Keratinocyte (primary cell): ENCODE results near the gene HMGN5.

Source experiments
- CTCF ChIP-seq, 3 experiments: IDR thresholded peaks in 1 of 3; conservative IDR thresholded peaks in 1 of 3; optimal IDR thresholded peaks in 1 of 3; 2 replicates in 2 of 3; 3 replicates in 1 of 3; pipeline versions ENCODE3 to v1.5.1; 2011; ENCODE audit warnings: low read length in 3 of 3, mild to moderate bottlenecking in 3 of 3, moderate library complexity in 2 of 3, control low read depth in 1 of 3, inconsistent platforms in 1 of 3; ENCODE audit not compliant: insufficient read depth in 2 of 3; ENCODE audit errors: extremely low read depth in 1 of 3
- EZH2 ChIP-seq: IDR thresholded peaks from one replicate; pipeline ENCODE4 v1.6.1; 2012; ENCODE audit warnings: inconsistent platforms, mild to moderate bottlenecking, low read length, moderate library complexity

DNA sequence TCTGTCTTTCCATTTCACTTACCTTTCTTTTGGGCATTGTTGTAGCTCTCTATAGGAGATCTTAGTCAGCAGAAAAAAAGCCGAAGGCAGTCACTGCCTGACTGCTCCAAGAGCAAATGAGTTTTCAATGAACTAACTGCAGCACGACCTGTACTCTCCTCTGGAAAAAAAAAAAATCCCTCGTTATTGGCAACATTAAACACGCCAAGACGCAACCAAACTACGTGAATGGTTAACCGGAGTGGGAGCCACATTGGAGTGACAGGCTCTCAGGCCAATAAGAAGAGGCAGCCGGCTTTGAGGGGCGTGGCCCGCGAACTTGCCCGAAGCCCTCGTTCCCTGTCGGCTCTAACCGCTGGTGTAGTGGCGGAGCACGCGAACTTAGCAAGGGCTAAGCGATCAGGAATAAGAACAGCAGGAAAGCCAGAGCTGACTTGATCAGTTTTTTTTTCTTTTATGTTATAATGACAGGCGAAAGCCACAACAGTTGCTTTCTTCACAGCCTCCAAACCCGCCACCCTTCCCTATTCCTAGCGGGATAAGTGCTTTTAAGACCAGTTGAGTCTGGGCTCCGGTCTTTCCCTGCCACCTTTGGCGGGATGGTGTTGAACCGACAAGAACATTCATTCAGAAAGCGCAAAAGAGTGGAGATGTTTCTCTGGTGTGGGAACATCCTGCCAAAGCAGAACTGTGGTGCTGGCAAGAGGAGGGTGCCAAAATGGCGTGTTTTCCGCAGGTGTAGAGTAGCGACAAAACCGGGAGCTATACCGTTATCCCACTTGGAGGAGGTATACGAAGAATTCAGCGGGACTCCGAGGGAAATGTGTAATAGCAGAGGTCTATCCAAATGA lies 80.0 kb downstream of the HMGN5 start:
- TF ChIP-seq EZH2 (no peak), CTCF (optimal IDR thresholded peaks at IDR 0.05 in 1 of 3, IDR thresholded peaks at IDR 0.05 in 1 of 3, conservative IDR thresholded peaks at IDR 0.05 in 1 of 3; ENCODE audit: extremely low read depth in 1 of 3, insufficient read depth in 2 of 3, low read length in 3 of 3) (no peak)
